HG02759 (cell line): Measurements from ENCODE around the gene TRIM38.
A peak's percentile ranks its signal among the peaks of the same experiment; 100 is the strongest.
"Not testable (repeated sequence)": the region's sequence is repeated elsewhere in the genome, so short reads cannot be mapped to it uniquely, and the experiment has no call there.

Experiments
- ATAC-seq: cut with Tn5 transposase; IDR thresholded peaks from one replicate; pipeline ENCODE4 v1.9.1; 2021; ENCODE audit warnings: mild to moderate bottlenecking, moderate library complexity; ENCODE audit not compliant: unreplicated experiment

TRIM38 gene

GRCh38 chr6:26000366-26001144, 38.0 kb downstream of the TRIM38 start:
- no peak for ATAC-seq

DNA sequence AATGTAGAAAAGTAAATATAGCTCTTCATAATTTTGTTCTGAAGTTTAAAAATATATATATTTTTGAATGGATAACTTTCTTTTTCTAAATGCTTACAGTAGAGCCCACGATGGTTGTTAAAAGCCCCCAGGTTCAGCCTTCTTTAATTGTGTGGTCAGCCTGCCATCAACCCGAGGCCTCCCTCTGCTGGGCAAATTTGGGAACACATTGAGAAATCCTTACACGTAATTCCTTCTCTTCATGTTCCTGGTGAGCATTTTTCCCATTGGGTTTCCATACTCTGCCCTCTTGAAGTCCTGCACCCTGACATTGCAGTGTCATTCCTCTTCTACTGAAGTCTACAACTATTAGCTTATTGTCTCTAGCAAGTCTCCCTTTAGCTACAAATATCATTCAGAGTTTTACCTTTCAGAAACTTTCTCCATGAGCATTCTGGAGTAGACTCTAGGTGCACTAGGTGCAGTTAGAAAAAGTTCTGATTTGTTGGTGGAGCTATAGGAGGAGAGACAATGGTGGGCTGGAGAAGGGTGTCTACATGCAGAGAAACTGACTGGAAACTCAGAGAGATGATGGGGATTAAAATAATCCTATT, 40.6 kb downstream of the TRIM38 start:
- no peak for ATAC-seq

- no peak for ATAC-seq
Observed at GRCh38 chr6:26006086-26006939, 43.7 kb downstream of the TRIM38 start.

- not testable (repeated sequence) for ATAC-seq
Observed at GRCh38 chr6:26006940-26007305, 44.3 kb downstream of the TRIM38 start.

DNA sequence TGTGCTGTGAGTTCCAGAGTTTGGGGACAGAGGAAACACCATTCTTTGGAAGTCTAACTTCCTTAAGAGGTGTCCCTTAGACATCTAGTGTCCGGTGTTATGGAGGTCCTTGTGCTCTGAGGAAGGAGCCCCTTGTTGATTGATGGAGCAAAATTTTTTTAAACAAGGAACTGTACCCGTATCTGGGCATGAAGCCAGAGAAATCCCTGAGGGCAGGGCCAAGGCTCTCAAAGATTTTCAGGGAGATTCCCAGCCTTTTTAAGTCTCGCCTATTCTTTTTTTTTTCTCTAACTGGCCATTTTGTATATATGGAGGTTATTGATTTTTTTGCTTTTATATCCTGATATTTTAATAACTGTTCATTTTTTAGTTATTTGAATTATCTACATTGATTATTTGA, 45.9 kb downstream of the TRIM38 start:
- ATAC-seq = no peak

DNA sequence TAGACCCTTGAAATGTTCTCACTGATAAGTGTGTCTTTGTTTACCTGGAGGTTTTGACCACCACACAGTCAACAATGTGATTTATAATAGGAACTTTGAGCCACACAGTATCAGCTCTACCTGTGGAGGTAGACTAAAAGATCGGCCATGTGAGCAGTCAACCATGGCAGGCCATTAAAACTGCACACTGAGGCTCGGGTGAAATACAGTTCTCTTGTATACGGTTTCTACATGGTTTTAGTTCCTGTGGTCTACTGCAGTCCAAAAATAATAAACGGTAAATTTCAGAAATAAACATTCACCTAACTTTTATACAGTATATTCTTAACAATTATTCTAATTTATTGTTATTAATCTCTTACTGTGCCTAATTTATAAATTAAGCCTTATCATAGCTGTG, 47.2 kb downstream of the TRIM38 start:
- no peak for ATAC-seq

DNA sequence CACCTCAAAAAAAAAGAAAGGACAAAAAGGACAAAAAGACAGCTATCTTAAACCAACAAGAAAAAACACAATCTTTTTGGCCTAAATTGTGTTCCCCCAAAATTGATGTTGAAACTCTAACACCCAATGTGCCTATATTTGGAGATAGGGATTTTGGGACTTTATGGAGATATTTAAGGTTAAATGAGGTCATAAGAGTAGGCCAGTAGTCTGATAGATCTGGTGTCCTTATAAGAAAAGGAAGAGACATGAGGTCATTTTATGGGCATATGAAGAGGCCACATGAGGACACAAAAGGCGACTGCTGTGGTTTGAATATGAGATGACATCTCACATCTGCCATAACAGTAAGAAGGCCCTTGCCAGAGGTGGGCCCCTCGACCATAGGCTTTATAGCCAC, 49.5 kb downstream of the TRIM38 start:
- no peak for ATAC-seq

DNA sequence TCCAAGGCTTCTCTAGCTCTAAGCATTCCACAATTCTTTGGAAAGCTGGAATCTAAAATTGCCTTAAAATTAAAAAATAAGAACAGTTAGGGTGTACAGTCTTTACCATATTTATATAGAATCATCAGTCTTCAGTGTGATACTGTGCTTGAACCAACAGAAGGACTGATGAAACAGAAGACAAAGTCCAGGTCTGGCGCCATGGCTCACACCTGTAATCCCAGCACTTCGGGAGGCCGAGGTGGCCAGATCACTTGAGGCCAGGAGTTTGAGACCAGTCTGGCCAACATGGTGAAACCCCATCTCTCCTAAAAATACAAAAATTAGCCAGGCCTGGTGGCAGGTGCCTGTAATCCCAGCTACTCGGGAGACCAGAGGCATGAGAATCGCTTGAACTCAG, 51.8 kb downstream of the TRIM38 start:
- not testable (repeated sequence) for ATAC-seq

DNA sequence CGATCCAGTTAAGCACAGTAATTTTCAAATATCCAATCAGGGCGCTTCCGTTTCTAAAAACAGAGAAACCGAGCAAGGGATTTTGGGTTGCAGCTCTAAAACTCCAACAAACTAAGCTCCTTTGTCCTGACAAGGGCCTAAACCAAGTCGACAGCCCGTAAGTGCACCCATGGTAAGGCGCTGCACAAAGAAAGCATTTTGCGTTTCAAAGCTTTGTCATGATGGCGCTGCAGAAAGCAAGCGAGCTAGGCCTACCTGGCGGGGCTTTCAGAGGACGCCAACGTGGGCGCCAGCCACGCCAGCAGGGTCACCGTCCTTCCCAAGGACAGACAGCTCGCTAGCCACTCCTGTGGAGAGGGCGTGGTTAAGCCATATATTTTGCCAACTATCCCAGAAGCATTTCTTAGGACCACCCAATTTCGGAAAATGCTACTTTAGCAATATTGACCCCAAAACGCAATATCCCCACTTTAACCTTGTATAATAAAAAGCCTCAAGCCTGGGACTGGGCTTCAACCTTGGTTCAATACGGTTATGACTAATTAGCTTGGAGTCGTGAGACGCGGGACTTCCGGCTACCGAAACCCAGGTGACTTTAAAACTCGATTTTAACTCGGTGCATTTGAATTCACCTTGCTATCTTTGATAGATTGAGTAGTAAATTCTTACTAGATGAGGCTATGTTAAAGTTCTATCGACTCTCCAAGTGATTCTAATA, 53.8 kb downstream of the TRIM38 start:
- ATAC-seq = no peak

DNA sequence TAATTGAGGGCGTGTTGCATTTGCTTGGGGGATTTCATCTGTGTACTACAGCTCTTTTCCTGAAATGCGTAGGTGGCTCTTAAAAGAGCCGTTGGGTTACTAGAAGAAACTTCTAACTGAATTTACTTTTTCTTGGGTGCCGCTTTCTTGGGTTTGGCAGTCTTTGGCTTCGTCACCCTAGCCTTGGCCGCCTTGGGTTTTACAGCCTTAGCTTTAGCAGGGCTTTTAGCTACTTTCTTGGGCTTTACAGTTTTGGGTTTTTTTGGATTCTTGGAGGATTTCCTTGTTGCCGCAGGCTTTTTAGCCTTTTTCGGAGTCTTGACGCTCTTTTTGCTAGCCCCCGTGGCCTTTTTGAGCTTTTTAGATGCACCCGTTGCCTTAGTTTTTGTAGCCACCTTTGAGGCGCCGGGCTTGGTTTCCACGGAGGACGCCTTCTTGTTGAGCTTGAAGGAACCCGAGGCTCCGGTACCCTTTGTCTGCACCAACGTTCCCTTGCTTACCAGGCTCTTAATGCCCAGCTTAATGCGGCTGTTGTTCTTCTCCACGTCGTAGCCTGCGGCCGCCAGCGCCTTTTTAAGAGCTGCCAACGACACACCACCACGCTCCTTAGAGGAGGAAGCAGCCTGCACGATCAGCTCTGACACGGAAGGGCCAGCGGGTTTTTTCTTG, 54.5 kb downstream of the TRIM38 start:
- ATAC-seq = no peak

- no peak for ATAC-seq
Observed at GRCh38 chr6:26017632-26017966, 55.0 kb downstream of the TRIM38 start.

- no peak for ATAC-seq
Observed at GRCh38 chr6:26019261-26019830, 56.7 kb downstream of the TRIM38 start.

DNA sequence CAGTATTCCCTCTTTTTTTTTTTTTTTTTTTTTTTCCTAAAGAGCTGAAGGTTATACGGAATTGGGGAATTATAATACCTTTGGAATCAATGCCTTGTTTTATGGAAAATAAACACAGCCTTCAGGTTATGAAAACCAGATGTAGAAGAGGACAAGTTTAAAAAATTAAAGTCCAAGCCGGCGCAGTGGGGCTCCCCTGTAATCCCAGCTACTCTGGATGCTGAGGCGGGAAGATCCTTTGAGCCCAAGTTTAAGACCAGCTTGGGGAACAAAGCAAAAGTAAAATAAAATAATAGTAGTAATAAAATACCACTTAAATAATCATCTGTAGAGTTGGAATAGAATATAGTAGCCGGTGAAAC, 57.3 kb downstream of the TRIM38 start:
- no peak for ATAC-seq

- peak; percentile 54 for ATAC-seq
Observed at GRCh38 chr6:26020329-26021000, 57.9 kb downstream of the TRIM38 start.

DNA sequence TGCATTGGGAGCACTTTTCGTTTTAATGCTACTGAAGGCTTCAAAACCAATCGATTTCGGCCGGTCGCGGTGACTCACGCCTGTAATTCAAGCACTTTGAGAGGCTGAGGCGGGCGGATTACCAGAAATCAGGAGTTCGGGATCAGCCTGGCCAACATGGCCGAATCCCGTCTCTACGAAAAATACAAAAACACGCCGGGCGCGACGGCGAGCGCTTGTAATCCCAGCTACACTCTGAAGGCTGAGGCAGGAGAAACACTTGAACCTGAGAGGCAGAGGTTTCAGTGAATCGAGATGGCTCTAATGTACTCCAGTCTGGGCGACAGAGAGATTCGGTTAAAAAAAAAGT, 58.4 kb downstream of the TRIM38 start:
- peak; percentile 12 for ATAC-seq

GRCh38 chr6:26021350-26022131, 58.9 kb downstream of the TRIM38 start:
- peak; percentile 58 for ATAC-seq

GRCh38 chr6:26022132-26022472, 59.5 kb downstream of the TRIM38 start:
- no peak for ATAC-seq

- ATAC-seq = no peak
Observed at GRCh38 chr6:26022737-26023136, 60.1 kb downstream of the TRIM38 start.

GRCh38 chr6:26024651-26025046, 62.0 kb downstream of the TRIM38 start:
- ATAC-seq = no peak
